ENCODE results near the gene LRRC37A2. TPM values are rescaled to one million over a fixed set of nuclear protein-coding genes. Genes with fewer than 3 reads are reported as not detected.
"Not testable (repeated sequence)": the region's sequence is repeated elsewhere in the genome, so short reads cannot be mapped to it uniquely, and the experiment has no call there.

The LRRC37A2 gene
- polyA plus RNA-seq, 1 donor = 19.7 TPM

DNA sequence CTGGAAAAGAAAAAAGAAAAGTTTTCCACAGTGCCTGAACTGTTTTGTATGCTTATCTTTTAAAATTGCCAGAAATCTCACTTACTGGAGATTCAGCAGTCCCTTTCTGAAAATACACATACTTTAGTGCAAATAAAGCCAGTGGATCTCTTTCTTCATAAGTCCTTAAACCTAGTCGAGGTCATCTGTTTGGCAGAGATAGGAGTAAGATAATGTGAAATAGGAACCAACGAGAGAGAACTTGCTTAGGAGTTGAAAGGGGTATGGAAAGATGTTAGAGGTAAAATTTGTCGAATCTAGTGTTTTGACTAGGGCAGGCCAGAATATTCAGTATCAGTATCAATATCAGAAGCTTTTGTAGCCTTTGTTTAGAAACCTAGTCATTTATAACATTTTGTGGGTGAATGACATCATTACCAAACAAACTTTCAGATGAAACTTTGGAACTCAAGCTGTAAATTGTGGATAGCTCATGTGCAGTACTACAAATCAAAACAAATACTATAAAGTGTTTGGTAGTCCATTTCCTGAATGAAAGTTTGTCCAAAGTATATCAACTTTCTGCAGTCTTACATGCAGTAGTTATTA lies 86.2 kb downstream of the LRRC37A2 start:
- DNase-seq (ENCODE audit: low read depth) = not testable (repeated sequence)

DNA sequence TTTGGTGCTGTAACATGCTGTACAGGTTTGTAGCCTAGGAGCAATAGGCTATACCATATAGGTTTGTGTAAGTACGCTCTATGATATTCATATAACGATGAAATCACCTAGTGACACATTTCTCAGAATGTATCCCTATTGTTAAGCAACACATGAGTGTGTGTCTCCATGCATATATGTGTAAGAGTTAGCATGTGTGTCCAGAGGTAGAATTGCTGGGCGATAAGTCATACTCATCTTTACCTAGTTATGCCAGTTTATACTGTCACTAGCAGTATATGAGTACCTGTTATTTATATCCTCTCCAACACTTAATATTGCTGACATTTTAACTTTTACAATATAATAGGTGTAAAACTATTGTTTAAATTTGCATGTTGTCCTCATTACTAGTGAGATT lies 88.5 kb downstream of the LRRC37A2 start:
- DNase-seq (ENCODE audit: low read depth) = not testable (repeated sequence)

DNA sequence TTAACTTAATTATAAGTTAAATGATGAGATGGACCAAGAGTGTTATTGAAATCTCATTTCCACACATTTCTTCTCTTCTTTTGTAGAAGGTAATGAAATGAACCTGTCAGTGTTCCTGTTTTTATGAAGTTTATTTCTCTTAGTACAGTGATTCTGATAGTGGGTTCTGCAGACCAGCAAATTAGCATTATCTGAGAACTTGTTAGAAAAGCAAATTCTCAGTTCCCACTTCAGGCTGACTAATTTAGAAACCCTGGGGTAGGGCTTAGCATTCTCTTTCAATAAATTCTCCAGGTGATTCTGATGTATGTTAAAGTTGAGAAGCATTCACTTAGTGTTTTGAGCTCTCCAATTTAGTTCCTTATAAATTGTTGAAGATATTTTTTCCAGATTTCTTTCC lies 90.9 kb downstream of the LRRC37A2 start:
- DNase-seq (ENCODE audit: low read depth) = not testable (repeated sequence)

Other genes starting within 250 kb of the LRRC37A2 start
- gene LRRC37A, start 217.3 kb upstream of the LRRC37A2 start, polyA plus RNA-seq (ENCODE audit: insufficient read length) = 3.0 TPM
- 9.6 TPM for gene ARL17B, start 150.7 kb upstream of the LRRC37A2 start, polyA plus RNA-seq (ENCODE audit: insufficient read length)
- 15.6 TPM for gene ARL17A, start 67.2 kb downstream of the LRRC37A2 start, polyA plus RNA-seq (ENCODE audit: insufficient read length)
- 16.9 TPM for gene NSF, start 78.2 kb downstream of the LRRC37A2 start, polyA plus RNA-seq (ENCODE audit: insufficient read length)

All from forelimb muscle (tissue), 1 donor.